GM12878 (cell line): Measurements from ENCODE around the gene PROM1. TPM values are rescaled to one million over a fixed set of nuclear protein-coding genes. Genes with fewer than 3 reads are reported as not detected.

ENCODE experiments used
- IRF4 ChIP-seq: IDR thresholded peaks from 2 replicates; pipeline ENCODE4 v1.6.1; 2011; ENCODE audit warnings: low read depth, low read length
- RUNX3 ChIP-seq: IDR thresholded peaks from 2 replicates; pipeline ENCODE4 v1.6.1; 2012; ENCODE audit warnings: low read length, inconsistent platforms
- polyA plus RNA-seq, 11 experiments: library from polyadenylated mRNA; depleted of rRNA in 4 of 11; unstranded in 6 of 11; stranded (reverse) in 5 of 11; fragments of >200 nt; fragmentation: Nextera tagmentation in 4 of 11; fragmentation: Illumina TruSeq in 1 of 11; extraction: Ambion mirVana in 4 of 11; extraction: Trizol in 1 of 11; gene quantifications; 1 replicate in 1 of 11; 2 replicates in 10 of 11; pipeline versions ENCODE4 v1.2.1 to v1.2.3, GENCODE V29; 2011 to 2016; ENCODE audit warnings: inconsistent platforms in 2 of 11, missing spikeins in 2 of 11, low read depth in 1 of 11
- total RNA-seq, 4 experiments: library from RNA; depleted of rRNA in 3 of 4; stranded (reverse); fragments of >200 nt in 3 of 4; fragmentation: Illumina TruSeq in 1 of 4; extraction: Trizol in 1 of 4; gene quantifications; 2 replicates each; pipeline versions ENCODE4 v1.2.1 to v1.2.3, GENCODE V29; 2013 to 2021
- TF ChIP-seq, protein P1 (sequence below): fragments of 450-650 bp; IDR thresholded peaks from 2 replicates; pipeline ENCODE4 v1.6.1; 2018; ENCODE audit warnings: mild to moderate bottlenecking, low read depth, moderate library complexity; ENCODE audit not compliant: partially characterized antibody
- TF ChIP-seq, protein P2 (sequence below): IDR thresholded peaks from 2 replicates; pipeline ENCODE4 v1.6.1; 2012; ENCODE audit warnings: improper control_type of control experiment, low read depth, low read length; ENCODE audit not compliant: insufficient replicate concordance

PROM1 gene
- total and polyA plus RNA-seq, 10 of the 15 experiments (the other 5 are each of a cell fraction or from before 2014, with no cell fraction given): 0.08 to 0.31 (median 0.18) TPM; not detected in 7

- TF ChIP-seq, protein P1, sequence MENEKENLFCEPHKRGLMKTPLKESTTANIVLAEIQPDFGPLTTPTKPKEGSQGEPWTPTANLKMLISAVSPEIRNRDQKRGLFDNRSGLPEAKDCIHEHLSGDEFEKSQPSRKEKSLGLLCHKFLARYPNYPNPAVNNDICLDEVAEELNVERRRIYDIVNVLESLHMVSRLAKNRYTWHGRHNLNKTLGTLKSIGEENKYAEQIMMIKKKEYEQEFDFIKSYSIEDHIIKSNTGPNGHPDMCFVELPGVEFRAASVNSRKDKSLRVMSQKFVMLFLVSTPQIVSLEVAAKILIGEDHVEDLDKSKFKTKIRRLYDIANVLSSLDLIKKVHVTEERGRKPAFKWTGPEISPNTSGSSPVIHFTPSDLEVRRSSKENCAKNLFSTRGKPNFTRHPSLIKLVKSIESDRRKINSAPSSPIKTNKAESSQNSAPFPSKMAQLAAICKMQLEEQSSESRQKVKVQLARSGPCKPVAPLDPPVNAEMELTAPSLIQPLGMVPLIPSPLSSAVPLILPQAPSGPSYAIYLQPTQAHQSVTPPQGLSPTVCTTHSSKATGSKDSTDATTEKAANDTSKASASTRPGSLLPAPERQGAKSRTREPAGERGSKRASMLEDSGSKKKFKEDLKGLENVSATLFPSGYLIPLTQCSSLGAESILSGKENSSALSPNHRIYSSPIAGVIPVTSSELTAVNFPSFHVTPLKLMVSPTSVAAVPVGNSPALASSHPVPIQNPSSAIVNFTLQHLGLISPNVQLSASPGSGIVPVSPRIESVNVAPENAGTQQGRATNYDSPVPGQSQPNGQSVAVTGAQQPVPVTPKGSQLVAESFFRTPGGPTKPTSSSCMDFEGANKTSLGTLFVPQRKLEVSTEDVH: no peak
- TF ChIP-seq, protein P2, sequence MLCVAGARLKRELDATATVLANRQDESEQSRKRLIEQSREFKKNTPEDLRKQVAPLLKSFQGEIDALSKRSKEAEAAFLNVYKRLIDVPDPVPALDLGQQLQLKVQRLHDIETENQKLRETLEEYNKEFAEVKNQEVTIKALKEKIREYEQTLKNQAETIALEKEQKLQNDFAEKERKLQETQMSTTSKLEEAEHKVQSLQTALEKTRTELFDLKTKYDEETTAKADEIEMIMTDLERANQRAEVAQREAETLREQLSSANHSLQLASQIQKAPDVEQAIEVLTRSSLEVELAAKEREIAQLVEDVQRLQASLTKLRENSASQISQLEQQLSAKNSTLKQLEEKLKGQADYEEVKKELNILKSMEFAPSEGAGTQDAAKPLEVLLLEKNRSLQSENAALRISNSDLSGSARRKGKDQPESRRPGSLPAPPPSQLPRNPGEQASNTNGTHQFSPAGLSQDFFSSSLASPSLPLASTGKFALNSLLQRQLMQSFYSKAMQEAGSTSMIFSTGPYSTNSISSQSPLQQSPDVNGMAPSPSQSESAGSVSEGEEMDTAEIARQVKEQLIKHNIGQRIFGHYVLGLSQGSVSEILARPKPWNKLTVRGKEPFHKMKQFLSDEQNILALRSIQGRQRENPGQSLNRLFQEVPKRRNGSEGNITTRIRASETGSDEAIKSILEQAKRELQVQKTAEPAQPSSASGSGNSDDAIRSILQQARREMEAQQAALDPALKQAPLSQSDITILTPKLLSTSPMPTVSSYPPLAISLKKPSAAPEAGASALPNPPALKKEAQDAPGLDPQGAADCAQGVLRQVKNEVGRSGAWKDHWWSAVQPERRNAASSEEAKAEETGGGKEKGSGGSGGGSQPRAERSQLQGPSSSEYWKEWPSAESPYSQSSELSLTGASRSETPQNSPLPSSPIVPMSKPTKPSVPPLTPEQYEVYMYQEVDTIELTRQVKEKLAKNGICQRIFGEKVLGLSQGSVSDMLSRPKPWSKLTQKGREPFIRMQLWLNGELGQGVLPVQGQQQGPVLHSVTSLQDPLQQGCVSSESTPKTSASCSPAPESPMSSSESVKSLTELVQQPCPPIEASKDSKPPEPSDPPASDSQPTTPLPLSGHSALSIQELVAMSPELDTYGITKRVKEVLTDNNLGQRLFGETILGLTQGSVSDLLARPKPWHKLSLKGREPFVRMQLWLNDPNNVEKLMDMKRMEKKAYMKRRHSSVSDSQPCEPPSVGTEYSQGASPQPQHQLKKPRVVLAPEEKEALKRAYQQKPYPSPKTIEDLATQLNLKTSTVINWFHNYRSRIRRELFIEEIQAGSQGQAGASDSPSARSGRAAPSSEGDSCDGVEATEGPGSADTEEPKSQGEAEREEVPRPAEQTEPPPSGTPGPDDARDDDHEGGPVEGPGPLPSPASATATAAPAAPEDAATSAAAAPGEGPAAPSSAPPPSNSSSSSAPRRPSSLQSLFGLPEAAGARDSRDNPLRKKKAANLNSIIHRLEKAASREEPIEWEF: no peak
- no peak for TF ChIP-seq RUNX3
- no peak for TF ChIP-seq IRF4
Measured at GRCh38 chr4:16111533-16111932, 27.7 kb upstream of the PROM1 start (continued).
